HFFc6 (cell line): ENCODE measurements around the gene IFITM2. TPM values are rescaled to one million over a fixed set of nuclear protein-coding genes. Genes with fewer than 3 reads are reported as not detected.

Experiments used
- DNase-seq: peaks from one replicate; pipeline ENCODE4 v3.0.0-alpha.2; 2018
- H3K27ac Mint-ChIP-seq: 2 replicates; pipeline ENCODE4 v1.8.0; 2020; ENCODE audit warnings: mild to moderate bottlenecking, mixed read lengths
- H3K27me3 Mint-ChIP-seq: 2 replicates; pipeline ENCODE4 v1.8.0; 2021; ENCODE audit warnings: mild to moderate bottlenecking, moderate library complexity, mixed read lengths; ENCODE audit not compliant: insufficient read depth
- H3K36me3 Mint-ChIP-seq: 2 replicates; pipeline ENCODE4 v1.8.0; 2021; ENCODE audit warnings: low read depth, mixed read lengths
- H3K4me1 Mint-ChIP-seq: 2 replicates; pipeline ENCODE4 v1.8.0; 2020; ENCODE audit warnings: low read depth, mixed read lengths
- H3K4me3 Mint-ChIP-seq: 2 replicates; pipeline ENCODE4 v1.8.0; 2020; ENCODE audit warnings: mild to moderate bottlenecking, moderate library complexity, mixed read lengths
- H3K9me3 Mint-ChIP-seq: 2 replicates; pipeline ENCODE4 v1.8.0; 2020; ENCODE audit warnings: mild to moderate bottlenecking, mixed read lengths
- CTCF ChIP-seq: fragments of 200-600 bp; sonication (generic); IDR thresholded peaks from 2 replicates; pipeline ENCODE4 v1.5.0; 2021; ENCODE audit warnings: antibody characterized with exemption, mild to moderate bottlenecking
- total RNA-seq, 6 experiments: library from RNA; stranded (reverse); fragmentation: NEBNext Ultra II Directional; extraction: Animal tissue kit (Norgen Biotek cat#: 25700); gene quantifications; 2 replicates in 1 of 6; 3 replicates in 5 of 6; pipeline ENCODE4 v1.2.3, GENCODE V29; 2021

The IFITM2 gene
- total RNA-seq, 6 experiments from 2014 or later, result 257 to 325 (median 291) TPM

GRCh38 chr11:280706-281485 lies 26.7 kb upstream of the IFITM2 start:
- Mint-ChIP-seq H3K36me3 (no peaks in the 10 kb centered on the region), H3K4me3 (no peak overlapping the region), H3K27ac (no peak overlapping the region), H3K9me3 (peaks cover 8% of the 10 kb centered on the region; the same call in 1 of the 2 replicates), H3K27me3 (peaks cover 37% of the 10 kb centered on the region), H3K4me1 (no peaks in the 10 kb centered on the region)
- no peak for DNase-seq
- no peak for TF ChIP-seq CTCF

GRCh38 chr11:281486-282161 lies 26.0 kb upstream of the IFITM2 start:
- no peak for DNase-seq

GRCh38 chr11:282171-282570 lies 25.4 kb upstream of the IFITM2 start:
- no peaks in the 10 kb centered on the region for H3K36me3 Mint-ChIP-seq
- no peak overlapping the region for H3K27ac Mint-ChIP-seq
- H3K27me3 Mint-ChIP-seq, result peaks cover 31% of the 10 kb centered on the region
- no peak overlapping the region for H3K4me3 Mint-ChIP-seq
- H3K9me3 Mint-ChIP-seq, result no peaks in the 10 kb centered on the region
- TF ChIP-seq CTCF, result no peak
- DNase-seq, result no peak
- no peaks in the 10 kb centered on the region for H3K4me1 Mint-ChIP-seq

More at GRCh38 chr11:281486-282161, 26.0 kb upstream of the IFITM2 start:
- no peak overlapping the region for H3K4me3 Mint-ChIP-seq
- peaks cover 33% of the 10 kb centered on the region for H3K27me3 Mint-ChIP-seq
- no peaks in the 10 kb centered on the region for H3K4me1 Mint-ChIP-seq
- H3K9me3 Mint-ChIP-seq, result peaks cover 2% of the 10 kb centered on the region; the same call in 1 of the 2 replicates
- H3K36me3 Mint-ChIP-seq, result no peaks in the 10 kb centered on the region
- no peak for TF ChIP-seq CTCF
- no peak overlapping the region for H3K27ac Mint-ChIP-seq

- no peak for TF ChIP-seq CTCF
- no peak overlapping the region for H3K4me3 Mint-ChIP-seq
- DNase-seq, result no peak
- H3K27ac Mint-ChIP-seq, result no peak overlapping the region
- H3K9me3 Mint-ChIP-seq, result no peaks in the 10 kb centered on the region
- H3K27me3 Mint-ChIP-seq, result peaks cover 30% of the 10 kb centered on the region
- H3K36me3 Mint-ChIP-seq, result no peaks in the 10 kb centered on the region
- H3K4me1 Mint-ChIP-seq, result no peaks in the 10 kb centered on the region
Measured at GRCh38 chr11:282630-283360, 24.8 kb upstream of the IFITM2 start.

- H3K9me3 Mint-ChIP-seq, result no peaks in the 10 kb centered on the region
- H3K27ac Mint-ChIP-seq, result no peak overlapping the region
- no peak overlapping the region for H3K4me3 Mint-ChIP-seq
- H3K36me3 Mint-ChIP-seq, result no peaks in the 10 kb centered on the region
- H3K27me3 Mint-ChIP-seq, result peaks cover 25% of the 10 kb centered on the region
- no peak for DNase-seq
- TF ChIP-seq CTCF, result no peak
- no peaks in the 10 kb centered on the region for H3K4me1 Mint-ChIP-seq
Measured at GRCh38 chr11:283405-284104, 24.1 kb upstream of the IFITM2 start.
